Measurements from ENCODE around the gene CTSW.

The CTSW gene

DNA sequence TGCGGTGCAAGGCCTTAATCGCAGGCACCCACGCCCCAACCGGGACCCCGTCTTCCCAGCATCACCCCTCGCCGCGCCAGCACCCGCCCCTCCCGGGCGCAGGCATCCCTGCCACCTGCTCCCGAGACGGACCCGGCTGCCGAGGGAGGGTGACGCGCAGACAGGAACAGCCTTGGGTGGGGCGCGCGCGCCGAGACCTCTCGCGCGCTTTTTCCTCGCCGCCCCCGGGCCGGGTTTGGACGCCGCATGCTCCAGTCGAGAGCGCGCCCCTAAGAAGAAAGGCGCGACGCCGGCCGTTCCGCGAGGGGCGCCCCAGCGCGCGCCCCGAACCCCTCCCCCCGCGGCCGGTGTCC is 22.2 kb upstream of the CTSW start:
- no peak for FAIRE-seq

DNA sequence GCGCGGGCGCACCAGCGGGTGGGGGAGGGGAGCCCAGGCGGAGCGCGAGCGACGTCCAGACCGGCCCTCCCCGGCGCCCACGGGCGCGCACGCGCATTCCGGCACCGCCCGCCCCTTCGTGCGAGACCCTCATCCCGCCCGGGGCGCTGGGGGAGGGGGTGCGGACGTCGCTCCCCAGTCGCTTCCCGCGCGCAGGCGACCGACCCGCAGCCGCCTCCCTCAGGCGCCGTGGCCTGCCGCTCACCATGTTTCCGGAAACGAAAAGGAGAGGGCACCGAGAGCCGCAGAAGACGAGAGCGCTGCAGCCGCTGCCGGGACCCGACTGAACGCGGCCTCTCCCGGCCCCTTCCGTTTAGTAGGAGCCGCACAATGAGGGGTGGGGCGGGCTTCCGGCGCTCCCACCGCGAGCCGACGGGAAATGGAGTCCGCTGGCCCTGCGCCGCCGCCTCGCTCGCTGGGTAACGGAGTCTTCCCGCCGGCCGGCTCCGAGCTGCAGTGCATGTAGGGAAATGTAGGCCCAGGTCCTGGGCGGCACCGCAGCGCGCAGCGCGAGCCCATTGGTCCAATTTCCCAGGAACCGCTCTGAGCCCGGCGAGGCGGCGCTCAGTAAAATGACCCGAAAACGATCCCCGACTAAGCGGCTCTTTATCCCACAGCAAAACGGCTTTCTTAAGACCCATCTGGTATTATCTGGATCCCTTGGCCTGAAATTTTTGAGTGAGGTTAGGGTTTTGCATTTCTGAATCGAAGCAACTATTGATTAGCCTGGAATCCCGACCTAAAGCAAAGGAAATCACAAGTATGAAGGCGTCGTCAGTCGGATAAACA is 21.6 kb upstream of the CTSW start, which contains the start of gene CFL1:
CFL1 (minus strand) TSS at position 328 of the 828 bp plus-strand sequence; CDS start at position 247, 81 bp downstream.
- no peak for FAIRE-seq
- TF ChIP-seq, protein P1, sequence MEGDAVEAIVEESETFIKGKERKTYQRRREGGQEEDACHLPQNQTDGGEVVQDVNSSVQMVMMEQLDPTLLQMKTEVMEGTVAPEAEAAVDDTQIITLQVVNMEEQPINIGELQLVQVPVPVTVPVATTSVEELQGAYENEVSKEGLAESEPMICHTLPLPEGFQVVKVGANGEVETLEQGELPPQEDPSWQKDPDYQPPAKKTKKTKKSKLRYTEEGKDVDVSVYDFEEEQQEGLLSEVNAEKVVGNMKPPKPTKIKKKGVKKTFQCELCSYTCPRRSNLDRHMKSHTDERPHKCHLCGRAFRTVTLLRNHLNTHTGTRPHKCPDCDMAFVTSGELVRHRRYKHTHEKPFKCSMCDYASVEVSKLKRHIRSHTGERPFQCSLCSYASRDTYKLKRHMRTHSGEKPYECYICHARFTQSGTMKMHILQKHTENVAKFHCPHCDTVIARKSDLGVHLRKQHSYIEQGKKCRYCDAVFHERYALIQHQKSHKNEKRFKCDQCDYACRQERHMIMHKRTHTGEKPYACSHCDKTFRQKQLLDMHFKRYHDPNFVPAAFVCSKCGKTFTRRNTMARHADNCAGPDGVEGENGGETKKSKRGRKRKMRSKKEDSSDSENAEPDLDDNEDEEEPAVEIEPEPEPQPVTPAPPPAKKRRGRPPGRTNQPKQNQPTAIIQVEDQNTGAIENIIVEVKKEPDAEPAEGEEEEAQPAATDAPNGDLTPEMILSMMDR (IDR thresholded peaks at IDR 0.05; ENCODE audit: insufficient read depth, missing control alignments) = no peak
- DNase-seq (ENCODE audit: insufficient read length, low spot score) = no peak

More for the DNA sequence above, 22.2 kb upstream of the CTSW start:
- DNase-seq (ENCODE audit: insufficient read length, low spot score) = no peak
- TF ChIP-seq, protein P1 (IDR thresholded peaks at IDR 0.05; ENCODE audit: insufficient read depth, missing control alignments) = no peak

DNA sequence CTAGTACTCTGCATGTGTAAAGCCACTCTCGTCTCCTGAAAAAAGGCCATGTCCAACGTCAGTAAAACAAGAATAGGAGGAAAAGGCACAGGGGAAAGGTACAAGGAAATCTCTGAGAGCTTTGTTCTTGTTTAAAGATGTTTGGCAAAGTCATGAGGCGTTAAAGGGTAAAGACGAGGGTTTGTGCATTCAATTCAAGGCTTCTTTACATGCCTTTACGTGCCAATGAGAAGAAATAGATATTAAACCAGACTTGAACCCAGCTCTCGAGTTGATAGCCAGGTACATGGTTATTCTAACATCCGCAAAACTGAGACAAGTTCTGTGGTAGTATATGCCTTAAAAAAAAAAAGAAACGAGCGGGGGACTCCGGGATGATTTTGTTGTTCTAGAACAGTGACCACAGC is 21.0 kb upstream of the CTSW start:
- DNase-seq (ENCODE audit: insufficient read length, low spot score) = no peak
- FAIRE-seq = no peak
- TF ChIP-seq, protein P1 (IDR thresholded peaks at IDR 0.05; ENCODE audit: insufficient read depth, missing control alignments) = no peak

DNA sequence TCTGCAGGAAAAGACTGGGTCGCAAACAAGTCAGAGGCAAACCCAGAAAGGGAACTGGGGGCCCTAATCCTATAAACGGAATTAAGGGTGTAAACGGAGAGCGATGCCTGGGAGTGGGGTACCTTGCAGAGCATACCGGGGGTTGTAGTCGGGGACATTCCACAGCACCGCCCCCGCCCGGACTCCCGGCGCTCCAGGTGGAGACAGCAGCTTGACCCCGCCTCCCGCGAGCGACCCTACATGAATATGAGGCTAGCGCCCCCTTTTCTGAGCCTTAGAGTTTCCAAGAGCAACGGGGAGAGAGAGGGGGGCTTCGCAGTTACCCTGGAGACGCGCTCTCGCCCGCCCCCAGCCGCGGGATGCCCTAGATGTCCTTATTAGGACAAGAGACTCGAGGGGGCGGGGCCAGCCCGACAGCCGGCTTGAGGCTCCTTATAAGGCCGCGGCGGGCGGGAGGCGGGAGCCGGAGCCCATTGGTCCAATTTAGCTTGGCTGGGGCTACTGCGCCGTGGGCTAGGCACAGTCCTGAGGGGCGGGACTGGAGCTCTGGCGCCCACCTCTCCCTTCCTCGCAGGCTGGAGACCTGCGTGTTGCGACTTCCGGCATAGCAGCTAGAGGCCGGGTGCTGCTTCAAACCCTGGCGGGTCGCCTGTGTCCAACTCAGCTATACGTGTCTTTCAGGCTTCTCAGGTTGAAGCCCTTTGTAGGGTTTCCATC is 20.4 kb upstream of the CTSW start:
- no peak for FAIRE-seq
- TF ChIP-seq, protein P1 (IDR thresholded peaks at IDR 0.05; ENCODE audit: insufficient read depth, missing control alignments) = no peak
- DNase-seq (ENCODE audit: insufficient read length, low spot score) = peak; percentile 86

DNA sequence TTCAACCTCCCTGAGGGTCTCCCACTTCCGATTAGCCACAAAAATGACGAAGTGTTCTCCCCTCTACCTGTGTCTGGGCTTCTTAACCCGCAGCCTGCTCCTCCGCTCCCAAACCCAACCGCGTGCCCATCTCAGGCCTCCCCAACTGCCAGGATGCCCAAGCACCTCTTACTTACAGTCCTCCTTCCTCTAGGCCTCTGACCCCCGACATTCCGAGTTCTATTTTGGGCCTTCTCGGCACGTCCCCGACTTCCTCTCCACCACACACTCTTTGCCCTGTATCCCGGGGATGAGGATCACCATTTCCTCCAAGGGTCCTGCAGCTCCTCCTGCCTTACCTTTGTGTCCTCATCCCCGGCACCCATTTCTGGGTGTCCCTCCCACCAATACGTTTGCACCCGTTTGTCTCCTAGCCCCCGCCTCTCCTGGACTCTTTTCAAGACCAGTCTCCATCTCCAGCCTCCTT is 19.8 kb upstream of the CTSW start:
- FAIRE-seq (no peak), DNase-seq (ENCODE audit: insufficient read length, low spot score) (no peak)
- TF ChIP-seq, protein P1 (IDR thresholded peaks at IDR 0.05; ENCODE audit: insufficient read depth, missing control alignments) = no peak

DNA sequence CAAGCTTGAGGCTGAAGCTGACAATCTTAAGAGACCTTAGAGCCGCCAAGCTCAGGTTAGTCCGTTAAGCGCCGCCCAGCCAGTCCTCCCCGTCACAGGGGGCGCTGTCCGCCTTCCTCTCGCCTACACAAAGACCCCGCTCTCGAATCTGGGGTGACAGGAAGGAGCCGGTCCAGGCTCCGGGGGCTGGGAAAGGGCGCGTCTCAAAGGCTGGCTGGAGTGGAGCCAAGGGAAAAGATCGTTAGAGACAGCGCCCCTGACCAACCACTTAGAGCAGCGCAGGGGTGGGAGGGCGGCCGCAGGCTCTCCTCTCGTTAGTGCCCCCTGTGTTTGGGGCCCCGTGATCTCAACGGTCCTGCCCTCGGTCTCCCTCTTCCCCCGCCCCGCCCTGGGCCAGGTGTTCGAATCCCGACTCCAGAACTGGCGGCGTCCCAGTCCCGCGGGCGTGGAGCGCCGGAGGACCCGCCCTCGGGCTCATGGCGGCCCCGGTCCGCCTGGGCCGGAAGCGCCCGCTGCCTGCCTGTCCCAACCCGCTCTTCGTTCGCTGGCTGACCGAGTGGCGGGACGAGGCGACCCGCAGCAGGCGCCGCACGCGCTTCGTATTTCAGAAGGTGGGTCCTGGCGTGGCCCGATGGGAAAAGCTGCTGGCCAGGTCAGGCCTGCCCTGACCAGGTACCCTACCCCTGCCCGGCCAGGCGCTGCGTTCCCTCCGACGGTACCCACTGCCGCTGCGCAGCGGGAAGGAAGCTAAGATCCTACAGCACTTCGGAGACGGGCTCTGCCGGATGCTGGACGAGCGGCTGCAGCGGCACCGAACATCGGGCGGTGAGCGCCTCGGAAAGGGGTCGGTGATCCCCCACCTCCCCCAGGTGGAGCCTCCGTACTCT is 19.1 kb upstream of the CTSW start, which contains the start of gene MUS81:
MUS81 (plus strand) TSS at position 156 of the 887 bp plus-strand sequence; CDS start at position 477, 321 bp downstream.
- DNase-seq (ENCODE audit: insufficient read length, low spot score) (peak; percentile 95), FAIRE-seq (no peak)
- TF ChIP-seq, protein P1 (IDR thresholded peaks at IDR 0.05; ENCODE audit: insufficient read depth, missing control alignments) = peak; percentile 80

All from D721Med (cell line).